ENCODE data around the gene ZBED4.

- TF ChIP-seq, protein P1, sequence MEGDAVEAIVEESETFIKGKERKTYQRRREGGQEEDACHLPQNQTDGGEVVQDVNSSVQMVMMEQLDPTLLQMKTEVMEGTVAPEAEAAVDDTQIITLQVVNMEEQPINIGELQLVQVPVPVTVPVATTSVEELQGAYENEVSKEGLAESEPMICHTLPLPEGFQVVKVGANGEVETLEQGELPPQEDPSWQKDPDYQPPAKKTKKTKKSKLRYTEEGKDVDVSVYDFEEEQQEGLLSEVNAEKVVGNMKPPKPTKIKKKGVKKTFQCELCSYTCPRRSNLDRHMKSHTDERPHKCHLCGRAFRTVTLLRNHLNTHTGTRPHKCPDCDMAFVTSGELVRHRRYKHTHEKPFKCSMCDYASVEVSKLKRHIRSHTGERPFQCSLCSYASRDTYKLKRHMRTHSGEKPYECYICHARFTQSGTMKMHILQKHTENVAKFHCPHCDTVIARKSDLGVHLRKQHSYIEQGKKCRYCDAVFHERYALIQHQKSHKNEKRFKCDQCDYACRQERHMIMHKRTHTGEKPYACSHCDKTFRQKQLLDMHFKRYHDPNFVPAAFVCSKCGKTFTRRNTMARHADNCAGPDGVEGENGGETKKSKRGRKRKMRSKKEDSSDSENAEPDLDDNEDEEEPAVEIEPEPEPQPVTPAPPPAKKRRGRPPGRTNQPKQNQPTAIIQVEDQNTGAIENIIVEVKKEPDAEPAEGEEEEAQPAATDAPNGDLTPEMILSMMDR (IDR thresholded peaks at IDR 0.05), result no peak
- no peak for TF ChIP-seq POLR2A (IDR thresholded peaks at IDR 0.05)
Measured at GRCh38 chr22:49922926-49923325, 69.3 kb downstream of the ZBED4 start.

Data from uterus (tissue), 2 donors.